ENCODE results near the gene KRTCAP2. TPM values are rescaled to one million over a fixed set of nuclear protein-coding genes. Genes with fewer than 3 reads are reported as not detected.
"Not testable (repeated sequence)": the region's sequence is repeated elsewhere in the genome, so short reads cannot be mapped to it uniquely, and the experiment has no call there.

The KRTCAP2 gene
- total and polyA plus RNA-seq, 12 donors, result 96.1 to 355 (median 129) TPM

GRCh38 chr1:155170101-155170785 lies 2.9 kb downstream of the KRTCAP2 start:
- H3K4me3 ChIP-seq, result no peak overlapping the region
- no peak overlapping the region for H3K27ac ChIP-seq
- intact Hi-C loops (cut with DNase I), result loop anchor here in 3 of 10 donors (2.0 to 10.0 kb wide), 3 partner anchors 33 to 79 kb away; partner anchors contain the start of gene SLC50A1 (in 1 of the 3)
- H3K9me3 ChIP-seq, result no peaks in the 10 kb centered on the region
- H3K36me3 ChIP-seq, result peaks cover 0 to 35% (median 12%) of the 10 kb centered on the region in 9 donors
- no peak for TF ChIP-seq CTCF (IDR thresholded peaks at IDR 0.05)
- peaks cover 13 to 61% (median 50%) of the 10 kb centered on the region in 9 donors for H3K4me1 ChIP-seq
- no peak for DNase-seq
- WGBS, 2 donors, result 86 to 100% methylated on average over 2 of the region's 2 CpGs
- H3K27me3 ChIP-seq, result peaks cover 7 to 27% (median 16%) of the 10 kb centered on the region in 7 donors
- no peak for ATAC-seq

DNA sequence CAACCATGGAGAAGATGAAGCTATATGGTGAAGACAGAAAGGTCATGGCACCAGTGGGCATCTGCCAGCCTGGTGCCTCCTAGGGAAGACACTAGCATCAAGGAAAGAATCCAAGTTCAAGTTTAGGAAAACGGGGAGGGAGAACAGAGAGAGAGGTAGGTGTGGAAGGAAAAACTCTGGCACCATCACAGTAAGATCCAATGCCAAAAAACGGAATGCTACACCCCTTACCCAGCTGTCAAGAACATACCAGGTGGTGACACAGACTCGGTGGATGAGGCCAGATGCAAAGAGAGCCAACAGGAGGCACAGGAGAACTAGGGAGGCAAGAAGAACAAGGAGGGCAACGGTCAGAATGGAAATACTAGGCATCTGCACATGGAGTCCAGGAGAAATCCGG lies 3.6 kb downstream of the KRTCAP2 start:
- no peak for TF ChIP-seq CTCF (IDR thresholded peaks at IDR 0.05)
- no peak for ATAC-seq
- peaks cover 0 to 35% (median 12%) of the 10 kb centered on the region in 9 donors for H3K36me3 ChIP-seq
- H3K9me3 ChIP-seq, result peaks cover 0 to 6% (median 0%) of the 10 kb centered on the region in 11 donors
- peaks cover 7 to 21% (median 9%) of the 10 kb centered on the region in 7 donors for H3K27me3 ChIP-seq
- H3K4me1 ChIP-seq, result peaks cover 13 to 59% (median 49%) of the 10 kb centered on the region in 9 donors
- DNase-seq, result no peak
- 83 to 88% methylated on average over 5 of the region's 5 CpGs for WGBS, 2 donors
- no peak overlapping the region for H3K27ac ChIP-seq
- intact Hi-C loops (cut with DNase I), result loop anchor here in 3 of 10 donors (5.0 kb wide), 1 partner anchor 42 kb away; the partner anchor contains the start of gene EFNA1 (in 3 of the 3)
- H3K4me3 ChIP-seq, result no peak overlapping the region

GRCh38 chr1:155168456-155169210 lies 4.5 kb downstream of the KRTCAP2 start:
- H3K27me3 ChIP-seq, result peaks cover 0 to 15% (median 0%) of the 10 kb centered on the region in 7 donors
- H3K36me3 ChIP-seq, result peaks cover 0 to 35% (median 12%) of the 10 kb centered on the region in 9 donors
- ATAC-seq, result no peak
- intact Hi-C loops (cut with DNase I), result loop anchor here in 4 of 10 donors (1.0 to 5.0 kb wide), 2 partner anchors 41 to 77 kb away; partner anchors contain the start of gene EFNA1 (in 3 of the 4)
- H3K27ac ChIP-seq, result no peak overlapping the region
- no peak for DNase-seq
- H3K9me3 ChIP-seq, result peaks cover 0 to 8% (median 0%) of the 10 kb centered on the region in 11 donors
- no peak overlapping the region for H3K4me3 ChIP-seq
- WGBS, 2 donors, result 83 to 84% methylated on average over 10 of the region's 10 CpGs
- H3K4me1 ChIP-seq, result peaks cover 11 to 50% (median 40%) of the 10 kb centered on the region in 9 donors
- TF ChIP-seq CTCF (IDR thresholded peaks at IDR 0.05), result no peak

DNA sequence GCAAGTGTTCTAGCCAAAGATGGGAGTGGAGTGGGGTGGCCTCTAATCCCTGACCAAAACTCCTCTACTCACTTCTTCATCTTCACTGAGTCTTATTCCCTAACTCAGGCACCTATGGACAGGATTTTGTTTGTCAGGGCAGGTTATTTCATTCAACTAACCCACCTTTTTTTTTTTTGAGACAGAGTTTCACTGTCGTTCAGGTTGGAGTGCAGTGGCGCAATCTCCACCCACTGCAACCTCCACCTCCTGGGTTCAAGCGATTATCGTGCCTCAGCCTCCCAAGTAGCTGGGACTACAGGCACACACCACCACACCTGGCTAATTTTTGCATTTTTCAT lies 5.0 kb downstream of the KRTCAP2 start:
- intact Hi-C loops (cut with DNase I), result loop anchor here in 4 of 10 donors (1.0 to 5.0 kb wide), 2 partner anchors 41 to 77 kb away; partner anchors contain the start of gene EFNA1 (in 3 of the 4)
- WGBS, 2 donors, result 42 to 51% methylated on average over 4 of the region's 4 CpGs

More for the DNA sequence above, 5.0 kb downstream of the KRTCAP2 start:
- TF ChIP-seq CTCF (IDR thresholded peaks at IDR 0.05), result peak in 2 of 9 donors; percentile 2 to 5
- Histone ChIP-seq H3K27ac (peak overlapping the region in 2 of 10 donors; percentile 83 to 90), H3K4me1 (peaks cover 11 to 46% (median 35%) of the 10 kb centered on the region in 9 donors), H3K36me3 (peaks cover 0 to 35% (median 12%) of the 10 kb centered on the region in 9 donors), H3K27me3 (peaks cover 0 to 15% (median 0%) of the 10 kb centered on the region in 7 donors)
- not testable (repeated sequence) for DNase-seq, H3K4me3 ChIP-seq, ATAC-seq, H3K9me3 ChIP-seq
